K562 (cell line): ENCODE data around the gene DNAH8. TPM values are rescaled to one million over a fixed set of nuclear protein-coding genes. Genes with fewer than 3 reads are reported as not detected.

Experiments used
- ARID1B ChIP-seq: fragments of 450-650 bp; IDR thresholded peaks from 2 replicates; pipeline ENCODE4 v1.6.1; 2016; ENCODE audit warnings: antibody characterized with exemption, mild to moderate bottlenecking, inconsistent platforms
- CBFA2T2 ChIP-seq: fragments of 450-650 bp; conservative IDR thresholded peaks from 2 replicates; pipeline ENCODE4 v1.6.1; 2017; ENCODE audit warnings: mild to moderate bottlenecking
- MYC ChIP-seq, 2 experiments: fragments of 250-450 bp in 1 of 2; sonication (Bioruptor Pico) in 1 of 2; IDR thresholded peaks; 2 replicates each; pipeline versions ENCODE4 v1.5.1 to v1.6.1; 2012 to 2021; ENCODE audit warnings: low read depth in 2 of 2, borderline replicate concordance in 1 of 2, improper control_type of control experiment in 1 of 2, low read length in 1 of 2, mild to moderate bottlenecking in 1 of 2, moderate library complexity in 1 of 2
- PHB2 ChIP-seq: fragments of 450-650 bp; IDR thresholded peaks from 2 replicates; pipeline ENCODE4 v1.6.1; 2017; ENCODE audit warnings: low read depth
- PML ChIP-seq: IDR thresholded peaks from 2 replicates; pipeline ENCODE4 v1.6.1; 2012; ENCODE audit warnings: low read length, inconsistent platforms
- POLR2AphosphoS2 ChIP-seq: IDR thresholded peaks from 2 replicates; pipeline ENCODE4 v1.6.1; 2012; ENCODE audit warnings: low read length, improper control_type of control experiment
- SP1 ChIP-seq: sonication (generic); formaldehyde crosslinking; IDR thresholded peaks from 2 replicates; pipeline ENCODE4 v1.8.1; 2022; ENCODE audit warnings: mild to moderate bottlenecking, missing genetic modification reagents
- SPI1 ChIP-seq: IDR thresholded peaks from 2 replicates; pipeline ENCODE4 v1.6.1; 2011; ENCODE audit warnings: low read depth, low read length, control low read depth, borderline replicate concordance
- ZBTB17 ChIP-seq: fragments of 450-650 bp; formaldehyde crosslinking; IDR thresholded peaks from 2 replicates; pipeline ENCODE4 v1.4.0; 2020; ENCODE audit warnings: mild to moderate bottlenecking
- ZNF274 ChIP-seq: IDR thresholded peaks from 2 replicates; pipeline ENCODE4 v1.6.1; 2011; ENCODE audit warnings: low read depth, mild to moderate bottlenecking, low read length, moderate library complexity, borderline replicate concordance
- polyA plus RNA-seq, 8 experiments: library from polyadenylated mRNA; depleted of rRNA in 4 of 8; stranded (reverse) in 5 of 8; unstranded in 3 of 8; fragments of >200 nt; fragmentation: Nextera tagmentation in 2 of 8; fragmentation: Illumina TruSeq in 1 of 8; extraction: Ambion mirVana in 2 of 8; extraction: Trizol in 1 of 8; gene quantifications; 2 replicates each; pipeline versions ENCODE4 v1.2.1 to v1.2.3, GENCODE V29; 2011 to 2014; ENCODE audit warnings: inconsistent platforms in 1 of 8, missing spikeins in 1 of 8
- total RNA-seq, 7 experiments: library from RNA; depleted of rRNA in 6 of 7; stranded (reverse); fragments of >200 nt in 6 of 7; fragmentation: Illumina TruSeq in 2 of 7; extraction: Trizol in 2 of 7; gene quantifications; 2 replicates each; pipeline versions ENCODE4 v1.2.1 to v1.2.3, GENCODE V29; 2011 to 2021; ENCODE audit warnings: low replicate concordance in 1 of 7
- TF ChIP-seq, protein P1 (sequence below): fragments of 450-650 bp; IDR thresholded peaks from 2 replicates; pipeline ENCODE4 v1.6.1; 2016; ENCODE audit warnings: borderline replicate concordance
- TF ChIP-seq, protein P2 (sequence below): fragments of 250-450 bp; sonication (Bioruptor Pico); IDR thresholded peaks from 2 replicates; pipeline ENCODE4 v1.4.0; 2020; ENCODE audit warnings: mild to moderate bottlenecking, moderate library complexity
- TF ChIP-seq, protein P3 (sequence below): sonication (generic); formaldehyde crosslinking; IDR thresholded peaks from 2 replicates; pipeline ENCODE4 v1.8.0; 2023; ENCODE audit warnings: mild to moderate bottlenecking, missing genetic modification reagents
- TF ChIP-seq, protein P4 (sequence below): fragments of 450-650 bp; IDR thresholded peaks from 2 replicates; pipeline ENCODE4 v1.6.1; 2016; ENCODE audit warnings: antibody characterized with exemption

DNAH8 gene
- total and polyA plus RNA-seq, 9 of the 15 experiments (the other 6 are each of a cell fraction or from before 2014, with no cell fraction given), result 1.2 to 4.2 (median 2.9) TPM

DNA sequence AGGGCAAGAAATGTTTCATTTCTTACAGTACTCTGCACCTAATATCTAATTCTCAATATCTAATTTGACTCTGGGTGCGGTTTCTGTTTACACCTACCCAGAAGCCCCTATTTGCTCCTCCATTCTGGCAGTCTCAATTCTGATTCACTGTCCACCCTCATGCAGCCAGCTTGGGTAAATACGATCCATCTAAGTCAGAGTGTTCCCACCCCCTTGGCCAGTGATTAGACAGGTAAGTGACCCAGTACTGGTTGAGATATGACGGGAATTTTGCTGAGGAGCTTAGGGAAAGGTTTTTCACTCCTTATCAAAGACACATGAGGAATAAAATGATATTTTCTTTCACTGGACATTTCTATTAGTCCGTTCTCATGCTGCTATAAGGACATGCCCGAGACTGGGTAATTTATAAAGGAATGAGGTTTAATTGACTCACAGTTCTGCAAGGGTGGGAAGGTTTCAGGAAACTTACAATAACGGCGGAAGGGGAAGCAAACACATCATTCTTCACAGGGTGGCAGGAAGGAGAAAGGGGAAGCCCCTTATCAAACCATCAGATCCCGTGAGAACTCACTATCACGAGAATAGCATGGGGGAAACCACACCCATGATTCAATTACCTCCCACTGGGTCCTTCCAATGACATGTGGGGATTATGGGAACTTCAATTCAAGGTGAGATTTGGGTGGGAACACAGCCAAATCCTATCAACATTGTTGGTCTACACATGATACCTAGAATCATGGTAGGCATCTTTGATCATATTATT, 41.5 kb upstream of the DNAH8 start (continued):
- TF ChIP-seq, protein P1, sequence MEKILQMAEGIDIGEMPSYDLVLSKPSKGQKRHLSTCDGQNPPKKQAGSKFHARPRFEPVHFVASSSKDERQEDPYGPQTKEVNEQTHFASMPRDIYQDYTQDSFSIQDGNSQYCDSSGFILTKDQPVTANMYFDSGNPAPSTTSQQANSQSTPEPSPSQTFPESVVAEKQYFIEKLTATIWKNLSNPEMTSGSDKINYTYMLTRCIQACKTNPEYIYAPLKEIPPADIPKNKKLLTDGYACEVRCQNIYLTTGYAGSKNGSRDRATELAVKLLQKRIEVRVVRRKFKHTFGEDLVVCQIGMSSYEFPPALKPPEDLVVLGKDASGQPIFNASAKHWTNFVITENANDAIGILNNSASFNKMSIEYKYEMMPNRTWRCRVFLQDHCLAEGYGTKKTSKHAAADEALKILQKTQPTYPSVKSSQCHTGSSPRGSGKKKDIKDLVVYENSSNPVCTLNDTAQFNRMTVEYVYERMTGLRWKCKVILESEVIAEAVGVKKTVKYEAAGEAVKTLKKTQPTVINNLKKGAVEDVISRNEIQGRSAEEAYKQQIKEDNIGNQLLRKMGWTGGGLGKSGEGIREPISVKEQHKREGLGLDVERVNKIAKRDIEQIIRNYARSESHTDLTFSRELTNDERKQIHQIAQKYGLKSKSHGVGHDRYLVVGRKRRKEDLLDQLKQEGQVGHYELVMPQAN, result no peak
- TF ChIP-seq, protein P2, sequence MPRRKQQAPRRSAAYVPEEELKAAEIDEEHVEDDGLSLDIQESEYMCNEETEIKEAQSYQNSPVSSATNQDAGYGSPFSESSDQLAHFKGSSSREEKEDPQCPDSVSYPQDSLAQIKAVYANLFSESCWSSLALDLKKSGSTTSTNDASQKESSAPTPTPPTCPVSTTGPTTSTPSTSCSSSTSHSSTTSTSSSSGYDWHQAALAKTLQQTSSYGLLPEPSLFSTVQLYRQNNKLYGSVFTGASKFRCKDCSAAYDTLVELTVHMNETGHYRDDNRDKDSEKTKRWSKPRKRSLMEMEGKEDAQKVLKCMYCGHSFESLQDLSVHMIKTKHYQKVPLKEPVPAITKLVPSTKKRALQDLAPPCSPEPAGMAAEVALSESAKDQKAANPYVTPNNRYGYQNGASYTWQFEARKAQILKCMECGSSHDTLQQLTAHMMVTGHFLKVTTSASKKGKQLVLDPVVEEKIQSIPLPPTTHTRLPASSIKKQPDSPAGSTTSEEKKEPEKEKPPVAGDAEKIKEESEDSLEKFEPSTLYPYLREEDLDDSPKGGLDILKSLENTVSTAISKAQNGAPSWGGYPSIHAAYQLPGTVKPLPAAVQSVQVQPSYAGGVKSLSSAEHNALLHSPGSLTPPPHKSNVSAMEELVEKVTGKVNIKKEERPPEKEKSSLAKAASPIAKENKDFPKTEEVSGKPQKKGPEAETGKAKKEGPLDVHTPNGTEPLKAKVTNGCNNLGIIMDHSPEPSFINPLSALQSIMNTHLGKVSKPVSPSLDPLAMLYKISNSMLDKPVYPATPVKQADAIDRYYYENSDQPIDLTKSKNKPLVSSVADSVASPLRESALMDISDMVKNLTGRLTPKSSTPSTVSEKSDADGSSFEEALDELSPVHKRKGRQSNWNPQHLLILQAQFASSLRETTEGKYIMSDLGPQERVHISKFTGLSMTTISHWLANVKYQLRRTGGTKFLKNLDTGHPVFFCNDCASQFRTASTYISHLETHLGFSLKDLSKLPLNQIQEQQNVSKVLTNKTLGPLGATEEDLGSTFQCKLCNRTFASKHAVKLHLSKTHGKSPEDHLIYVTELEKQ (CRISPR knock-in tag), result no peak
- TF ChIP-seq POLR2AphosphoS2 (no peak), SP1 (CRISPR knock-in tag) (peak; percentile 36; the same call in 1 of the 2 replicates), ZBTB17 (no peak), ARID1B (no peak), SPI1 (peak; percentile 94), CBFA2T2 (no peak), PHB2 (no peak), ZNF274 (no peak), MYC (IDR thresholded peaks at IDR 0.05; ENCODE audit: low read depth, low read length) (0 out of 2 replicates have a peak, but pooled peaks have one; percentile 14), MYC (CRISPR knock-in tag; IDR thresholded peaks at IDR 0.05; ENCODE audit: borderline replicate concordance, low read depth) (peak; percentile 34; the same call in 1 of the 2 replicates), PML (no peak)
- TF ChIP-seq, protein P3, sequence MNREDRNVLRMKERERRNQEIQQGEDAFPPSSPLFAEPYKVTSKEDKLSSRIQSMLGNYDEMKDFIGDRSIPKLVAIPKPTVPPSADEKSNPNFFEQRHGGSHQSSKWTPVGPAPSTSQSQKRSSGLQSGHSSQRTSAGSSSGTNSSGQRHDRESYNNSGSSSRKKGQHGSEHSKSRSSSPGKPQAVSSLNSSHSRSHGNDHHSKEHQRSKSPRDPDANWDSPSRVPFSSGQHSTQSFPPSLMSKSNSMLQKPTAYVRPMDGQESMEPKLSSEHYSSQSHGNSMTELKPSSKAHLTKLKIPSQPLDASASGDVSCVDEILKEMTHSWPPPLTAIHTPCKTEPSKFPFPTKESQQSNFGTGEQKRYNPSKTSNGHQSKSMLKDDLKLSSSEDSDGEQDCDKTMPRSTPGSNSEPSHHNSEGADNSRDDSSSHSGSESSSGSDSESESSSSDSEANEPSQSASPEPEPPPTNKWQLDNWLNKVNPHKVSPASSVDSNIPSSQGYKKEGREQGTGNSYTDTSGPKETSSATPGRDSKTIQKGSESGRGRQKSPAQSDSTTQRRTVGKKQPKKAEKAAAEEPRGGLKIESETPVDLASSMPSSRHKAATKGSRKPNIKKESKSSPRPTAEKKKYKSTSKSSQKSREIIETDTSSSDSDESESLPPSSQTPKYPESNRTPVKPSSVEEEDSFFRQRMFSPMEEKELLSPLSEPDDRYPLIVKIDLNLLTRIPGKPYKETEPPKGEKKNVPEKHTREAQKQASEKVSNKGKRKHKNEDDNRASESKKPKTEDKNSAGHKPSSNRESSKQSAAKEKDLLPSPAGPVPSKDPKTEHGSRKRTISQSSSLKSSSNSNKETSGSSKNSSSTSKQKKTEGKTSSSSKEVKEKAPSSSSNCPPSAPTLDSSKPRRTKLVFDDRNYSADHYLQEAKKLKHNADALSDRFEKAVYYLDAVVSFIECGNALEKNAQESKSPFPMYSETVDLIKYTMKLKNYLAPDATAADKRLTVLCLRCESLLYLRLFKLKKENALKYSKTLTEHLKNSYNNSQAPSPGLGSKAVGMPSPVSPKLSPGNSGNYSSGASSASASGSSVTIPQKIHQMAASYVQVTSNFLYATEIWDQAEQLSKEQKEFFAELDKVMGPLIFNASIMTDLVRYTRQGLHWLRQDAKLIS (CRISPR knock-in tag), result no peak
- TF ChIP-seq, protein P4, sequence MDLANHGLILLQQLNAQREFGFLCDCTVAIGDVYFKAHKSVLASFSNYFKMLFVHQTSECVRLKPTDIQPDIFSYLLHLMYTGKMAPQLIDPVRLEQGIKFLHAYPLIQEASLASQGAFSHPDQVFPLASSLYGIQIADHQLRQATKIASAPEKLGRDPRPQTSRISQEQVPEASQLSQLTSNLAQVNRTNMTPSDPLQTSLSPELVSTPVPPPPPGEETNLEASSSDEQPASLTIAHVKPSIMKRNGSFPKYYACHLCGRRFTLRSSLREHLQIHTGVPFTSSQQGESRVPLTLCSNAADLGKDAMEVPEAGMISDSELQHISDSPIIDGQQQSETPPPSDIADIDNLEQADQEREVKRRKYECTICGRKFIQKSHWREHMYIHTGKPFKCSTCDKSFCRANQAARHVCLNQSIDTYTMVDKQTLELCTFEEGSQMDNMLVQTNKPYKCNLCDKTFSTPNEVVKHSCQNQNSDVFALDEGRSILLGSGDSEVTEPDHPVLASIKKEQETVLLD, result no peak
